B cell (primary cell): ENCODE data around the gene MPZL2. TPM values are rescaled to one million over a fixed set of nuclear protein-coding genes. Genes with fewer than 3 reads are reported as not detected.

Source experiments
- ATAC-seq: fragments of 200-7000 bp; cut with Tn5 transposase; one replicate; pipeline ENCODE4 v1.10.0; 2021; ENCODE audit warnings: low read depth, mild to moderate bottlenecking, moderate number of reproducible peaks, moderate library complexity
- CTCF ChIA-PET: fragments of 350-600 bp; sonication (Branson Sonifier 250); formaldehyde crosslinking; loops from one replicate; lab custom pipeline; 2021; ENCODE audit warnings: antibody characterized with exemption, inconsistent platforms; lab: Charles Lee
- POLR2A ChIA-PET: fragments of 350-600 bp; sonication (Branson Sonifier 250); formaldehyde crosslinking; loops from one replicate; lab custom pipeline; 2021; ENCODE audit warnings: antibody characterized with exemption; lab: Charles Lee
- DNase-seq: peaks from one replicate; pipeline ENCODE4 v3.0.0; 2013
- H2AFZ ChIP-seq: 2 replicates; pipeline ENCODE4 v1.6.1; 2012; ENCODE audit warnings: mild to moderate bottlenecking, low read depth, low read length; ENCODE audit not compliant: insufficient read depth, poor library complexity, severe bottlenecking
- H3K27ac ChIP-seq, 2 donors: 1 replicate in 1 of 2; 2 replicates in 1 of 2; pipeline ENCODE4 v1.5.1; 2012 to 2013; ENCODE audit warnings: low read length in 2 of 2, mild to moderate bottlenecking in 2 of 2, moderate library complexity in 1 of 2
- H3K27me3 ChIP-seq, 4 experiments: fragments of 200-600 bp in 1 of 4; sonication (generic) in 1 of 4; replicated peaks in 1 of 4; 1 replicate in 2 of 4; 2 replicates in 2 of 4; pipeline versions ENCODE4 v1.6.1 to v1.7.0; 2013 to 2016; ENCODE audit warnings: low read length in 3 of 4, mild to moderate bottlenecking in 2 of 4, mixed read lengths in 1 of 4, moderate library complexity in 1 of 4; ENCODE audit not compliant: insufficient read depth in 4 of 4, control insufficient read depth in 3 of 4; ENCODE audit errors: control extremely low read depth in 1 of 4
- H3K36me3 ChIP-seq, 2 experiments: replicated peaks in 1 of 2; 1 replicate in 1 of 2; 2 replicates in 1 of 2; pipeline versions ENCODE4 v1.6.1 to v1.7.1; 2013; ENCODE audit warnings: low read length in 1 of 2; ENCODE audit not compliant: insufficient read depth in 2 of 2, control insufficient read depth in 1 of 2; ENCODE audit errors: control extremely low read depth in 1 of 2, extremely low read depth in 1 of 2
- H3K4me1 ChIP-seq, 2 donors: fragments of 200-600 bp in 1 of 2; sonication (generic) in 1 of 2; 1 replicate in 1 of 2; 2 replicates in 1 of 2; pipeline versions ENCODE4 v1.5.1 to v1.6.1; 2013 to 2017; ENCODE audit warnings: low read length in 2 of 2; ENCODE audit not compliant: control insufficient read depth in 2 of 2, insufficient read depth in 2 of 2
- H3K4me2 ChIP-seq: replicated peaks from 2 replicates; pipeline ENCODE3; 2012; ENCODE audit warnings: mild to moderate bottlenecking, low read depth, low read length; ENCODE audit not compliant: poor library complexity, severe bottlenecking
- H3K4me3 ChIP-seq, 5 experiments: fragments of 200-600 bp in 1 of 5; sonication (generic) in 1 of 5; 1 replicate in 3 of 5; 2 replicates in 2 of 5; pipeline versions ENCODE4 v1.5.1 to v1.7.0; 2011 to 2016; ENCODE audit warnings: low read length in 4 of 5, mild to moderate bottlenecking in 4 of 5, low read depth in 2 of 5, control low read depth in 1 of 5, moderate library complexity in 1 of 5; ENCODE audit not compliant: insufficient read depth in 1 of 5; ENCODE audit errors: control extremely low read depth in 1 of 5, extremely low read depth in 1 of 5
- H3K79me2 ChIP-seq: fragments of 200-600 bp; sonication (generic); one replicate; pipeline ENCODE4 v1.6.0; 2016; ENCODE audit warnings: low read length; ENCODE audit not compliant: control insufficient read depth, insufficient read depth
- H3K9ac ChIP-seq: fragments of 200-600 bp; sonication (generic); 2 replicates; pipeline ENCODE4 v1.6.1; 2017; ENCODE audit warnings: mild to moderate bottlenecking, low read length, moderate library complexity
- H3K9me3 ChIP-seq, 3 donors: one replicate each; pipeline versions ENCODE4 v1.6.1 to v1.7.1; 2013; ENCODE audit warnings: low read length in 2 of 3; ENCODE audit not compliant: control insufficient read depth in 2 of 3, insufficient read depth in 1 of 3; ENCODE audit errors: control extremely low read depth in 1 of 3
- H4K20me1 ChIP-seq: 2 replicates; pipeline ENCODE4 v1.6.0; 2012; ENCODE audit warnings: mild to moderate bottlenecking, low read length; ENCODE audit not compliant: insufficient read depth, control insufficient read depth, poor library complexity, severe bottlenecking
- H3K27ac Mint-ChIP-seq: one replicate; pipeline ENCODE4 v1.8.0; 2021; ENCODE audit warnings: mixed read lengths
- H3K27me3 Mint-ChIP-seq: one replicate; pipeline ENCODE4 v1.8.0; 2021; ENCODE audit warnings: mixed read lengths
- H3K4me1 Mint-ChIP-seq: one replicate; pipeline ENCODE4 v1.8.0; 2021; ENCODE audit warnings: mixed read lengths
- H3K4me3 Mint-ChIP-seq: one replicate; pipeline ENCODE4 v1.8.0; 2021; ENCODE audit warnings: mixed read lengths
- H3K9me3 Mint-ChIP-seq: one replicate; pipeline ENCODE4 v1.8.0; 2022; ENCODE audit warnings: mixed read lengths; ENCODE audit not compliant: insufficient read depth
- CTCF ChIP-seq: fragments of 200-600 bp; IDR thresholded peaks from one replicate; pipeline ENCODE4 v1.8.0; 2022; ENCODE audit warnings: antibody characterized with exemption, mild to moderate bottlenecking
- EZH2 ChIP-seq: IDR thresholded peaks from 2 replicates; pipeline ENCODE4 v1.6.1; 2012; ENCODE audit warnings: borderline replicate concordance, low read depth, mild to moderate bottlenecking, moderate library complexity, low read length; ENCODE audit not compliant: insufficient read depth, poor library complexity, severe bottlenecking
- WGBS: methylation state at CpG from one replicate; pipeline ENCODE4 v1.1.5; 2013; ENCODE audit warnings: missing lambda C conversion rate; ENCODE audit not compliant: insufficient coverage; 5-methylcytosine and 5-hydroxymethylcytosine counted together
- intact Hi-C: fragments of 100-400 bp; cut with micrococcal nuclease; formaldehyde crosslinking; loops from one replicate; pipeline ENCODE4 v1.10.0; 2022
- polyA plus RNA-seq: library from polyadenylated mRNA; depleted of rRNA; stranded (reverse); fragments of >200 nt; gene quantifications from 2 replicates; pipeline ENCODE4 v1.2.3, GENCODE V29; 2012
- total RNA-seq, 2 donors: library from RNA; stranded (reverse); fragments of 120-200 nt in 1 of 2; gene quantifications; 1 replicate in 1 of 2; 2 replicates in 1 of 2; pipeline versions ENCODE4 v1.2.3 to v1.2.4, GENCODE V29; 2013 to 2022

The MPZL2 gene
- total and polyA plus RNA-seq, 2 donors (not counting 1 experiment from before 2014, with no cell fraction given) = 1.2 TPM; not detected in 1

- intact Hi-C loops = loop anchor here (10.0 kb wide), 1 partner anchor 207 kb away; no protein-coding TSS in a partner anchor
- ChIA-PET CTCF (interaction anchor here (1.7 kb wide), 1 partner anchor 23 kb away, joined by 9 read pairs; no protein-coding TSS in a partner anchor), POLR2A (no interaction called here)
- Histone ChIP-seq H3K27ac (no peak overlapping the region), H3K4me3 (peak overlapping the region in 1 of 5 experiments; percentile 33), H2AFZ (no peak overlapping the region), H3K79me2 (no peaks in the 10 kb centered on the region), H3K36me3 (no peaks in the 10 kb centered on the region), H4K20me1 (no peaks in the 10 kb centered on the region), H3K27me3 (peaks cover 0 to 49% (median 37%) of the 10 kb centered on the region in 4 experiments), H3K9me3 (no peaks in the 10 kb centered on the region), H3K4me1 (peaks cover 35 to 36% of the 10 kb centered on the region in 2 donors), H3K4me2 (no peak overlapping the region), H3K9ac (no peak overlapping the region)
- peaks cover 33% of the 10 kb centered on the region for H3K4me1 Mint-ChIP-seq
- WGBS = 100% methylated on average over 5 of the region's 5 CpGs
- no peaks in the 10 kb centered on the region for H3K9me3 Mint-ChIP-seq
- DNase-seq (no peak), ATAC-seq (no peak)
- no peak overlapping the region for H3K27ac Mint-ChIP-seq
- H3K4me3 Mint-ChIP-seq = no peak overlapping the region
- TF ChIP-seq CTCF (no peak), EZH2 (no peak)
- peaks cover 61% of the 10 kb centered on the region for H3K27me3 Mint-ChIP-seq
These were observed 42.7 kb downstream of the MPZL2 start for GRCh38 chr11:118221419-118221818.

GRCh38 chr11:118219732-118220131 lies 44.4 kb downstream of the MPZL2 start:
- intact Hi-C loops = loop anchor here (10.0 kb wide), 1 partner anchor 205 kb away; no protein-coding TSS in a partner anchor
- Histone ChIP-seq H3K9ac (no peak overlapping the region), H3K4me3 (peak overlapping the region in 1 of 5 experiments; percentile 35), H3K4me1 (peaks cover 31 to 32% of the 10 kb centered on the region in 2 donors), H3K79me2 (no peaks in the 10 kb centered on the region), H3K9me3 (no peaks in the 10 kb centered on the region), H3K36me3 (no peaks in the 10 kb centered on the region), H2AFZ (no peak overlapping the region), H3K4me2 (no peak overlapping the region), H4K20me1 (no peaks in the 10 kb centered on the region), H3K27ac (no peak overlapping the region), H3K27me3 (peaks cover 0 to 49% (median 37%) of the 10 kb centered on the region in 4 experiments)
- Mint-ChIP-seq H3K9me3 (no peaks in the 10 kb centered on the region), H3K27ac (no peak overlapping the region), H3K4me1 (peaks cover 31% of the 10 kb centered on the region), H3K4me3 (no peak overlapping the region), H3K27me3 (peaks cover 67% of the 10 kb centered on the region)
- 83% methylated on average over 1 of the region's 1 CpG for WGBS
- TF ChIP-seq EZH2 (no peak), CTCF (no peak)
- ChIA-PET POLR2A (no interaction called here), CTCF (interaction anchor here (0.6 kb wide), 1 partner anchor 99 kb away, joined by 4 read pairs; no protein-coding TSS in a partner anchor)
- DNase-seq = no peak
- no peak for ATAC-seq
